GM21381 (cell line): Measurements from ENCODE around the gene HOXC12.

Experiments used
- ATAC-seq: cut with Tn5 transposase; IDR thresholded peaks from one replicate; pipeline ENCODE4 v1.9.1; 2021; ENCODE audit warnings: mild to moderate bottlenecking, moderate library complexity; ENCODE audit not compliant: unreplicated experiment

The HOXC12 gene

DNA sequence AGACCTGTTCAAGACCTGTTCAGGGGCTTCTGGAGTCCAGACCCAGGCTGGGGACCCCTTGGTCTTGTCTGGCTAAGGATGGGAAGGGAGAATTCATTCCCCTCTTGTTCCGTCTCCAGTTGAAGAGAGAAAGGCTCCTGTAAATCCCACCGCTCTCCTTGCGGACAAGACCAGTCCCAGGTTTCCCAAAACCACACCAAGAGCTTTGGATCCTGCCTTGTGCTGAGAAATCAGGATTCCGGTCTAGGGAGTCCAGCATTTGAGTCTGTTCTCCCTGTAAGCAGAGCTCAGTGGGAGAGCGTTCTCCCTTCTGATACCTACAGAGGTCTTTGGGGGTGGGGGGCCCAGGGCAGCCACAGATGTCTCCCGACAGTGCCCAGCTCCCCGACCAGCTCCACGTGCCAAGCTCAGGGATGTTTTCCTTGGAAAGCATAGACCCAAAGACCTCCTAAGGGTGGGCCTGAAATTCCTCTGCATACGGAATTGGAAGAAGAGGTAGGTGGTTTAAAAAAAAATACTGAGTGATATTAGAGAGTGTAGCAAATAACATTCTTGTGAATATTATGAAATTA, 14.2 kb upstream of the HOXC12 start:
- ATAC-seq = no peak

DNA sequence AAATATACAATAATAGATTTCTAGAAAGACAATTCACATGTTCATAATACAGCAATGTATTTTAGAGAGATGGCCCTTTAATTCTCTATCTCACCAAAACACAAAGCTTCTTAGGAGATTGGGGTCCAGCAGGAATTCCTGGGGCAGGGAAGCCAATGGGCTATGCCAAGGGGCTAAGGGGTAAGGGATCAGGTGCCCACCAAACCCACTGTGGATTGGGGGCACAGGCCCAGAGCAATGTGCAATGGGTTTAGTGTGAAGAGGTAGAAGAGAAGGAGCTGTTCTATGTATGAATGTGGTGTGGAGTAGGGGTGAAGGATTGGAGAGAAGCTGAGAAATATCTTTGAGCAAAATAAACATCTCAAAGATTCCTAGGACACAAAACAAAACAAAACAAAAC, 13.5 kb upstream of the HOXC12 start:
- no peak for ATAC-seq

GRCh38 chr12:53941750-53942149, 13.0 kb upstream of the HOXC12 start:
- ATAC-seq = no peak

- ATAC-seq = no peak
Measured at GRCh38 chr12:53942467-53942997, 12.2 kb upstream of the HOXC12 start.

DNA sequence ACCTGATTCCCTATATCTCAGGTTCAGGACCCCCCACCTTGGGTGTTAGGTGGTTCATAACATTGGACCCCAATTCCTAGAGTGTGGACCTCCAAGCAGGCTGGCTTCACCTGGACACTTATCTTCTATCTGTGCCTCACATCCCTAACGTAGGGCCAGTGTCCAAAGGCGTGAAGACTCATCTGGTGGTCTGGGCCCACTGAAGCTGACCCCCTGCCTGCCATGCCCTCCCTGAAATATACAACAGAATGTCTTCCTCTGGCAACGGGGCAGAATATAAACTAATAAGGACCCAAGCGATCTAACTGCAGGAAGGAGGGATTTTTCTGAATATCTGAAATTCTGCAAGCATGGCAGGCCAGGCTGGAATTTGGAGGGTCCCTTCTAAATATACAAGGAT, 10.5 kb upstream of the HOXC12 start:
- no peak for ATAC-seq

DNA sequence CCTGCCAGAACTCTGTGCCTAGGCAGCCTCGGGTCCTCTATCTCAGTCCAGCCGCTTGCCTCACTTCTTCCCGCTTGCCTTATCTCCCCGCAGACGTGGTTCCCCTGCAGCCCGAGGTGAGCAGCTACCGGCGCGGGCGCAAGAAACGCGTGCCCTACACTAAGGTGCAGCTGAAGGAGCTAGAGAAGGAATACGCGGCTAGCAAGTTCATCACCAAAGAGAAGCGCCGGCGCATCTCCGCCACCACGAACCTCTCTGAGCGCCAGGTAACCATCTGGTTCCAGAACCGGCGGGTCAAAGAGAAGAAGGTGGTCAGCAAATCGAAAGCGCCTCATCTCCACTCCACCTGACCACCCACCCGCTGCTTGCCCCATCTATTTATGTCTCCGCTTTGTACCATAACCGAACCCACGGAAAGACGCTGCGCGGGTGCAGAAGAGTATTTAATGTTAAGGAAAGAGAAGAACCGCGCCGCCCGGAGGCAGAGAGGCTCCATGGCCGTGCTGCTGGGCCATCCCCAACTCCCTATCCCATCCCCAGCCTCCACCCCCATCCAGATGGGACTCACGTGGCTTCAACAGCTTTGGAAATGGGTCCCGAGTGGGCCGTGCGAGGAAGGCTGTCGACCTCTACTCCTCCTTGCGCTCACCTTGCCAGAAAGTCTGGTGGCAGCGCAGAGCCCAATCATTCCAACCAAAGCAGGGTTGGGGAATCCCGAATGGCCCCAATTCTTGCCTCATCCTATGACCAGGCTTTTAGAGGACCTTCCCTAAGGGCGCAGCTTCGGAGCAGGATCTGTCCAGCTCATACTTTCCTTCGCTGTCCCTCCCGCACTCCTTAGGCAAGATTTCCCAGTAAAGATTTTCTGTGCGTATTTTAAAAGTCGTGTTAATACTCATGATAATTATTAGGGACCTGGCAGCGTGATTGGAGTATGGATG, 9.5 kb upstream of the HOXC12 start:
- no peak for ATAC-seq

GRCh38 chr12:53947743-53948142, 7.0 kb upstream of the HOXC12 start:
- ATAC-seq = no peak

- no peak for ATAC-seq
Measured at GRCh38 chr12:53948650-53949593, 5.8 kb upstream of the HOXC12 start.

DNA sequence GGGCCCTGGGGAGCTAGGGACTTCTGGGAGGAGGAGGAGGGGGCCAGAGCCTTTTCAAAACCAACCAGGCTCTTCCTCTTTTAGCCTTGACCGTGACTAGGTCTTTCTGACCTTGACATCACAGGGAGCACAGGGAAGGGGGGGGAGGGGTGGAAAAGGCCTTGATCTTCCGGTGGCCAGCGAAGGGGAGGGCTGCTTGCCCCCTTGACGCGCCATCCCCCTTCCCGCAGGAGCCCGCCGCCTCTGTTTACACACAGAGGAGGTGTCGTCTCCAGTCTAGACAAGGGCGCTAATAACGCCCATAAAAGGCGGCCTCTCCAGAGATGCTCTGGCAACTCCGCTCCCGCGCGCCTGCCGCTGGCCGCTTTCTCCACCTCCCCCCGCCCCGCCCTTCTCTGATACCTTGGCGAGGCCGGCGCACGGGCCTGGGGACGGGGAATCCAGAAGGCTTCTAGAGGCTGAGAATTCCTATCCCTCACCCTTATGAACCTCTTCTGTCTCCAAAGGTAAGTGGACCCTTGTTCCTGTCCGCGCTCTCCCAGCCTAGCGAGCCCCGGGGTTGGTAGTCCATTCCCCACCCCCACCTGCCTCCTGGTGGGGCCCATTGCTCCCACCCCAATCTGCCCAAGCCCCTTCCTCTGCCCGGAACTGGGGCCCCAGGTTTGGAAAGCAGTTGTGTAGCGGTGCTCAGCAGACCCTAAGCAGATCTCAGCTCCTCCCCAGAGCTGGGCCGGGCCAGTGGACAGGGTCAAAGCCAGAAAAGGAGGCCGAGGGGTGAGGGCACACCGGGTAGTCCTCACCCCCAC, 4.9 kb upstream of the HOXC12 start:
- ATAC-seq = no peak

GRCh38 chr12:53950437-53950773, 4.3 kb upstream of the HOXC12 start:
- ATAC-seq = no peak

DNA sequence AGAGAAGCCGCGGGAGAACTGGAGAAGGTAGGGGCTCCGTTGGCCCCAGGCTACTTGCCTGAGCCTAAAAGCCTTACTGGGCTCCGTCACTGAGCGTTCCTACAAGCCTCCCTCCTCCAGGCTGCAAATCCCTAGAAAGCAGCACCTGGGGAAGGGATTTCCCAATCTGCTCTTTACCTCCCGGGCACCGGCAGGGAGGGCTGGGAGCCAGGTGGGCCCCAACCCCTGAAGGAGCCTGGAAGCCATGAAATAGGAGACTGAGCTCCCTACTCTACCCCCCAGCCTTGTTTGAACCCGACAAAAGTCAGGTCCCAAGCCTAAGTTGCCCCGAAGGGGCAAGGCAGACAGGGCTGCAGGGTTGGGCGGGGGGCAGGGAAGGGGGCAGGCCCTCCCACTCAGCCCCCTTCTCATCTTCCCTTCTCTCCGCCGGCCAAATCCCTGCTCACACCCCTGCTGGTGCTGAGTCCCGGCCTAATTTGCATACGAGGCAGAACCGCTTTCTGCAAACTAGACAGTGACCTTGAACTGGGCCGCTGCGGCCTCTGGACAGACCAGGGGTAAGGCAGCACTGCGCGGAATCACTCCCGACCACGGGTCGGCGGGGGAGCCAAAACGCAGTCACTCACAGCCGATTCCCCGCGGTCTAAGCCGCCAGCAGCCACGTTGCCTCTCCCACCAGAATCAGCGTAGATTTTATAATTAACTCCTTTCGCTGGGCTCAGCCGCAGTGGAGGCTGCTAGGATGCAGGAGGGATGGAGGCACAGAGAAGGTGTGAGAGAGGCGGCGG, 3.7 kb upstream of the HOXC12 start:
- no peak for ATAC-seq

GRCh38 chr12:53951577-53952334, 2.9 kb upstream of the HOXC12 start:
- no peak for ATAC-seq

GRCh38 chr12:53952335-53952694, 2.4 kb upstream of the HOXC12 start:
- no peak for ATAC-seq

GRCh38 chr12:53952871-53953734, 1.6 kb upstream of the HOXC12 start:
- ATAC-seq = no peak

DNA sequence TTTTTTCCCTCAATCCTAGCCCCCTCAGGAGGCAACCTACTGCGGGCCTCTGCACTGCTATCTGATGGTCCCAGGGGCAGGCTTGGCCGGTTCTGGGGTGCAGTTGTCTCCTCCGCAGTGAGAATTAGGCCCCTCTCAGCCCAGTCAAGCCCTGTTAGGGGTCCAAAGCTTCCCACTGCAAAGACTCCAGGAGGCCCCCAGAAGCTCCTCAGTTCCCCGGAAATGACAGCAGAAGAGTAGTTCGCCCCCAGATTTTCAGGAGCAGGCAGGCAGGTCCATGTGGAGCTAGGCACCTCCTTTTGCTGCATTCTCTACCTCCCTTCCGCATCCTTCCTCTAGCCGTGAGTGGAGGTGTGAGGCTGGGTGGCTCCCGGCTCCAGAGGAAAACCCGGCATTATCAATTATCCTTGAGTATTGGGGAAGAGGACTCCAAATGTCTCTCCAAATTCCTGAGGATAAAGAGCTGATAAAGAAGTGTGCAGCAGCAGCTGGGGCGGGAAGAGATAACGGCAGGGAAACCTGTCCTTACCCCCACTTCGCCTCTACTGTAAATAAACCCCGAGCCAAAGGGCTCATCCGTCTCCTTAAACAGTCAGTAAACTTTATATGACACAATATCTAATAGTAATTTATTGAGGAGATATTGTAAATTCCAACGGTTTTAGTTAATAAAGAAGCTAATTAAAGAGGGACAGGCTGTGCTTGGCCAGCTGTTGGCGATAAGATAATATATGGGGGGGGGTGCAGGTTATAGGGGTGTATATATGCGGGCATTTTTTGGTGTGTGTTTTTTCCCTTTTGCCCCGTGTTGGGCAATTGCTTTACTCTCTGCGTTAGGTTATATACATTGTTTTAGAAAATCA, 641 bp upstream of the HOXC12 start:
- no peak for ATAC-seq

- ATAC-seq = no peak
Measured at GRCh38 chr12:53955036-53955775, 503 bp downstream of the HOXC12 start.
